Measurements from ENCODE around the gene PGGHG.

Gene PGGHG

DNA sequence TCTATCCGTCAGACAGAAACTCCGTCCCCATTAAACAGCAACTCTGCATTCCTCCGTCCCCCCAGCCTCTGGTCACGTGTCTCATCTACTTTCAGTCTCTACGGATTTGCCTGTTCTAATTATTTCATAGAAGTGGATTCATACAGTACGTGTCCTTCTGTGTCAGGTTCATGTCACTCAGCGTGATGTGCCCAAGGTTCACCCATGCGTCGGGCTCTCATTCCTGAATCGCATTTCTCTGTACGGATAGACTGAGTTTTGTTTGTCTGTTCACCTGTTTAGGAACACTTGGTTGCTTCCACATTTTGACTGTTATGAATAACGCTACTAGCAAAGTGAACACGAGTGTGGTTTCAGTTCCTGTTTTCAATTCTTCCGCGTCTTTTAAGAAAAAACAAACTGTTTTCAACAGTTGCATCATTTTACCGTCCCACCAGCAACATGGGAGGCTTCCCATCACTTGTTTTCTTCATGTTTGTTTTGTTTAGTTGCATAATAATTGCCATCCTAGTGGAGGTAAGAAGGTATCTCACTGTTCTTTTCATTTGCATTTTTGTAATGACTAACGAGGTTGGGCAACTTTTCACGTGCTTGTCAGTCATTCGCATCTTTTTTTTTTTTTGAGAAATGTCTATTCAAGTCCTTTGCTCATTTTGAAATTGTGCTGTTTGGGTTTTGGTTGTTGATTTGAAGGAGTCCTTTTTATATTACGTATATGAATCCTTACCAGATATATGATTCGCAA lies 19.6 kb upstream of the PGGHG start:
- no peak for DNase-seq (ENCODE audit: low read depth)

- DNase-seq (ENCODE audit: low read depth) = no peak
These were observed 18.2 kb upstream of the PGGHG start for GRCh38 chr11:270451-271318.

- DNase-seq (ENCODE audit: low read depth) = no peak
These were observed 17.6 kb upstream of the PGGHG start for GRCh38 chr11:271319-271715.

DNA sequence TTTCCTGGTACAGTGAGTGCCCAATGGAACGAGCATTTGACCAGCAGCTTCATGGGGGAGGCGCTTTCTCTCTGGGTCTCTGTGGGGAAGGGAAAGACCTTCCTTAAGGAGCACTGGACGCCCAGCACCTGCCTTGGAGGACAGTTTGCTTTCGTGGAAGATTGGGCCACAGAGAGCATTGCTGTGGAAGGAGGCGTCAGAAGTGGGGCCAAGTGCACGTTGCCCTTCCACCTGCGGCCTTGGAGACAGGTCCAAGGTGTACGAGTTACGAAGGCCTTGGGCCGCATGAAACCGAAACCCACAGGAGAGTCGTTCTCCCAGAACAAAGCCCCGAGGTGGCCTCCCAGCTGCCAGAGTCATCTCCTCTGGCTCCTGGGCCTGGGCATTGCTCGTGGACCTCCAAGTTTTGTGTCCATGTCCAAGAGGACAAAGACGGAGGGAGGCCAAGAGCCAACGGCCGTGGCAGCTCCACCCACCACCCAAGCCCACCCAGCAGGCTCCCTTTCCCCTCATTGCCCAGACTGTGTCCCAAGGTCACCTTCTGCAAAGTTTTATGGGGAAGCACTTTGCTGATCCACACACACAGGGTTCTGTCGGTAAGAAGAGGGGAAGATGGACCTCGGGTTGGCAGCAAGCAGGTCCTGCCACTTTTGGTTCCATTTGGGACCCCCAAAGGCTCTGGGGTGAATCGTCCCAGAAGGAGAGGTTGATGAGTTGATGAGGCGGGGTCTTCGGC lies 16.6 kb upstream of the PGGHG start:
- DNase-seq (ENCODE audit: low read depth) = no peak

- no peak for DNase-seq (ENCODE audit: low read depth)
These were observed 16.1 kb upstream of the PGGHG start for GRCh38 chr11:272931-273198.

- DNase-seq (ENCODE audit: low read depth) = no peak
These were observed 12.7 kb upstream of the PGGHG start for GRCh38 chr11:276219-276618.

- DNase-seq (ENCODE audit: low read depth) = no peak
These were observed 10.7 kb upstream of the PGGHG start, which contains the start of gene NLRP6 for GRCh38 chr11:278001-278951. NLRP6 (plus strand) TSS chr11:278407; CDS start chr11:278570, 163 bp downstream.

DNA sequence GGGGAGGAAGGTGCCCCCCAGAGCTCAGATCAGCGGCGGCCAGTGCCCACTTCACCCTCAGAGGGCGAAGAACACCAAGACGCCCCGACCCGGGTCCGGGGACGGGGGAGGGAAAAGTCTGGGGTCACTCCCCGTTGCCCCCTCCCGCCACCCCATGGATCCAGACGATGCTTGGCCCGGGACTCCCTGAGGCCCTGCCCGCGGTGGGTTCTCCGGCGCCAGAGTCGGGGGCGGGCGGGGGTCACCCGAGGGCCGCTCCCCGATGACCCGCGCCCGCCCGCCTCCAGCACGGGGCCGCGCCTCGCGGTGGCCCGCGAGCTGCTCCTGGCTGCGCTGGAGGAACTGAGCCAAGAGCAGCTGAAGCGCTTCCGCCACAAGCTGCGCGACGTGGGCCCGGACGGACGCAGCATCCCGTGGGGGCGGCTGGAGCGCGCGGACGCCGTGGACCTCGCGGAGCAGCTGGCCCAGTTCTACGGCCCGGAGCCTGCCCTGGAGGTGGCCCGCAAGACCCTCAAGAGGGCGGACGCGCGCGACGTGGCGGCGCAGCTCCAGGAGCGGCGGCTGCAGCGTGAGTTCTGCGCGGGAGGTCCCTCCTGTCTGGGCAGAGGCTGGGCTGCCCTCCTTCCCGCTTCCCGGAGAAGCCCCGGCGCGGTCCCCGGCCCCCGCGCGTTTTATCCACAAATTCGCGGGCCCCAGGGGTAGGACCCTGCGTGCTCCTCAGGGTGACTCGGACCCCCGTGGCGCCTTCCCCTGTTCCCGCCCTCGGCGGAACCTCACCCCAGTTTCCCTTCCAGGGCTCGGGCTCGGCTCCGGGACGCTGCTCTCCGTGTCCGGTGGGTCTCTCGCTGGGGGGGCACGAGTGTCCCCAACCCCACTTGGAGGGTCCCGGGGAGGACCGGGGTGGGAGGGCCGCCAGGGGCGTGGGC lies 9.6 kb upstream of the PGGHG start:
- DNase-seq (ENCODE audit: low read depth) = no peak

DNA sequence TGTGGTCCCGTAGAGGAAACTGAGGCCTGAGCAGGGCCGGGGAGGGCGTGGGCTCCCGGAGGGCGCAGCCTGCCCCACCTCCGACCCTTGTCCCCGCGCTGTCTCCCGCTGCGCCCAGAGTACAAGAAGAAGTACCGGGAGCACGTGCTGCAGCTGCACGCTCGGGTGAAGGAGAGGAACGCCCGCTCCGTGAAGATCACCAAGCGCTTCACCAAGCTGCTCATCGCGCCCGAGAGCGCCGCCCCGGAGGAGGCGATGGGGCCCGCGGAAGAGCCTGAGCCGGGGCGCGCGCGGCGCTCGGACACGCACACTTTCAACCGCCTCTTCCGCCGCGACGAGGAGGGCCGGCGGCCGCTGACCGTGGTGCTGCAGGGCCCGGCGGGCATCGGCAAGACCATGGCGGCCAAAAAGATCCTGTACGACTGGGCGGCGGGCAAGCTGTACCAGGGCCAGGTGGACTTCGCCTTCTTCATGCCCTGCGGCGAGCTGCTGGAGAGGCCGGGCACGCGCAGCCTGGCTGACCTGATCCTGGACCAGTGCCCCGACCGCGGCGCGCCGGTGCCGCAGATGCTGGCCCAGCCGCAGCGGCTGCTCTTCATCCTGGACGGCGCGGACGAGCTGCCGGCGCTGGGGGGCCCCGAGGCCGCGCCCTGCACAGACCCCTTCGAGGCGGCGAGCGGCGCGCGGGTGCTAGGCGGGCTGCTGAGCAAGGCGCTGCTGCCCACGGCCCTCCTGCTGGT lies 8.8 kb upstream of the PGGHG start:
- no peak for DNase-seq (ENCODE audit: low read depth)

DNA sequence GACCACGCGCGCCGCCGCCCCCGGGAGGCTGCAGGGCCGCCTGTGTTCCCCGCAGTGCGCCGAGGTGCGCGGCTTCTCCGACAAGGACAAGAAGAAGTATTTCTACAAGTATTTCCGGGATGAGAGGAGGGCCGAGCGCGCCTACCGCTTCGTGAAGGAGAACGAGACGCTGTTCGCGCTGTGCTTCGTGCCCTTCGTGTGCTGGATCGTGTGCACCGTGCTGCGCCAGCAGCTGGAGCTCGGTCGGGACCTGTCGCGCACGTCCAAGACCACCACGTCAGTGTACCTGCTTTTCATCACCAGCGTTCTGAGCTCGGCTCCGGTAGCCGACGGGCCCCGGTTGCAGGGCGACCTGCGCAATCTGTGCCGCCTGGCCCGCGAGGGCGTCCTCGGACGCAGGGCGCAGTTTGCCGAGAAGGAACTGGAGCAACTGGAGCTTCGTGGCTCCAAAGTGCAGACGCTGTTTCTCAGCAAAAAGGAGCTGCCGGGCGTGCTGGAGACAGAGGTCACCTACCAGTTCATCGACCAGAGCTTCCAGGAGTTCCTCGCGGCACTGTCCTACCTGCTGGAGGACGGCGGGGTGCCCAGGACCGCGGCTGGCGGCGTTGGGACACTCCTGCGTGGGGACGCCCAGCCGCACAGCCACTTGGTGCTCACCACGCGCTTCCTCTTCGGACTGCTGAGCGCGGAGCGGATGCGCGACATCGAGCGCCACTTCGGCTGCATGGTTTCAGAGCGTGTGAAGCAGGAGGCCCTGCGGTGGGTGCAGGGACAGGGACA lies 8.0 kb upstream of the PGGHG start:
- DNase-seq (ENCODE audit: low read depth) = no peak

GRCh38 chr11:281486-282161 lies 7.3 kb upstream of the PGGHG start:
- no peak for DNase-seq (ENCODE audit: low read depth)

DNA sequence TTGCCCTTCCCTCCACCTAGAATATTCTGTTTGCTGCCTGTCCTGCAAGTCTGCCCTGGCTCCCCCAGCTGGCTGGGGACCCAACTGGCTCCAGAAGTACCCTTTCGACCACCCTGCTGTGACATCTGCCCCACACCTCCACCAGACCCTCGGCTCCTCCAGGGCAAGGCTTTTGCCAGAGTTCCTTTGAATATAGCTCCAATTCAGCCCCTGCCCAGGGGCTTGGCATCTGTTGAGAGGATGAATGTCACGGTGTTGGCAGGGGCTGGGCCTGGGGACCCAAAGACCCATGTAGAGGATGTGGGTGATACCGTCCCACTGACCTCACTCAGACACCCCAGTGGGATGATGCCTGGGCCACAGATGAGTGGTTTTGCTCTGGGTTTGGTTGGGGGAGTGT lies 6.8 kb upstream of the PGGHG start:
- DNase-seq (ENCODE audit: low read depth) = no peak

GRCh38 chr11:282630-283360 lies 6.1 kb upstream of the PGGHG start:
- no peak for DNase-seq (ENCODE audit: low read depth)

GRCh38 chr11:283405-284104 lies 5.4 kb upstream of the PGGHG start:
- DNase-seq (ENCODE audit: low read depth) = no peak

- no peak for DNase-seq (ENCODE audit: low read depth)
These were observed 4.6 kb upstream of the PGGHG start for GRCh38 chr11:284105-285020.

Measured in stimulated activated CD8-positive, alpha-beta memory T cell treated with anti-CD3 and anti-CD28 coated beads, Interleukin-12 subunit alpha, Interleukin-12 subunit beta, amount 100 ng/mL, for 4 hours (primary cell).